Coronary artery (tissue), 2 donors: ENCODE data around the gene MMP11.
A peak's percentile ranks its signal among the peaks of the same experiment; 100 is the strongest.

Experiments
- DNase-seq: peaks from one replicate; pipeline ENCODE4 v3.0.0-alpha.2; 2017; ENCODE audit warnings: low spot score
- H3K27ac ChIP-seq, 2 donors: fragments of 200-600 bp; sonication (generic); one replicate each; pipeline ENCODE4 v1.5.1; 2016 to 2019
- H3K4me3 ChIP-seq: fragments of 200-600 bp; sonication (generic); 2 replicates; pipeline ENCODE4 v1.5.1; 2016; ENCODE audit warnings: mild to moderate bottlenecking, moderate library complexity
- TF ChIP-seq, protein P1 (sequence below): fragments of 200-600 bp; sonication (generic); IDR thresholded peaks from one replicate; pipeline ENCODE4 v1.5.1; 2019; ENCODE audit warnings: antibody characterized with exemption

Gene MMP11

DNA sequence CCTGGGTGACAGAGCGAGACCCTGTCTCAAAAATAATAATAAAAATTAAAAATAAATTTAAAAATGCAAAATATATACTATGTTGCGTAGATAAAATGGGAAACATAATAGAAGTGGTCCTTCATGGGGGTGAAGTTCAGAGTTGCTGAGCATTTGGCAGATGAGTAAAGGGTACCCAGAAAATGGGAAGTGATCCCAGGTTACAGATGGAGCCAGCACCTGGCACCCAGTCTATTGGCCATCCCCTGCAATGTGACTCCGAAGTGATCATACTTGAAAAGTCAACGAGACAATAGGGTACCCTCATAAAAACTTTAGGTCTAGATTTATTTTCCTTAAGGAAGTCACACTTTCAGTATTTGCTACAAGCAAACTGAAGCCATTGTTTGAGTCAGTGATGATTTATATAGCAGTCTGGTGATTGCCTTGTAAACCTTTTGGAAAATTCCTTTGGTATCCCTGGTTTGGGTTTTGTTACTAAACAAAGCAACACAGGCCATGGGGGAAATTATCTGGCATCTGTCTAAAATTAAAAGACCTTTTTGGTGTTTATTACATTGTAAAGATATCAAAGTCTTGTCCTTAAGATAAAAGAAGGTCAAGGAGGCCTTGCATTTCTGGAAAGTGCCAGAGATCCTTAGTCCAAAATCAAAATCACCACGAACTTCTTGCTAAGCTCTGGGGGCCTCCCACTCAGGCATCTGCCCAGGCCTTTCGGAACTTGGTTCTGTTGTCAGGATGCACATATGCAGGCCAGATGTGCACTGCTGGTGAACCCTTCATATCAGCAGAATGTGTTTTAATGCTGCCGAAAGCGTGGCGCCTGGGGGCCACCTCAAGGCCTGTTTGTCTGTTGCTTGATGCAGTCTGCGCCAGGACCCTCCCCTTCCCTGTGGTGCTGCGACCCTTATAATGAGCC, 18.4 kb downstream of the MMP11 start:
- TF ChIP-seq, protein P1, sequence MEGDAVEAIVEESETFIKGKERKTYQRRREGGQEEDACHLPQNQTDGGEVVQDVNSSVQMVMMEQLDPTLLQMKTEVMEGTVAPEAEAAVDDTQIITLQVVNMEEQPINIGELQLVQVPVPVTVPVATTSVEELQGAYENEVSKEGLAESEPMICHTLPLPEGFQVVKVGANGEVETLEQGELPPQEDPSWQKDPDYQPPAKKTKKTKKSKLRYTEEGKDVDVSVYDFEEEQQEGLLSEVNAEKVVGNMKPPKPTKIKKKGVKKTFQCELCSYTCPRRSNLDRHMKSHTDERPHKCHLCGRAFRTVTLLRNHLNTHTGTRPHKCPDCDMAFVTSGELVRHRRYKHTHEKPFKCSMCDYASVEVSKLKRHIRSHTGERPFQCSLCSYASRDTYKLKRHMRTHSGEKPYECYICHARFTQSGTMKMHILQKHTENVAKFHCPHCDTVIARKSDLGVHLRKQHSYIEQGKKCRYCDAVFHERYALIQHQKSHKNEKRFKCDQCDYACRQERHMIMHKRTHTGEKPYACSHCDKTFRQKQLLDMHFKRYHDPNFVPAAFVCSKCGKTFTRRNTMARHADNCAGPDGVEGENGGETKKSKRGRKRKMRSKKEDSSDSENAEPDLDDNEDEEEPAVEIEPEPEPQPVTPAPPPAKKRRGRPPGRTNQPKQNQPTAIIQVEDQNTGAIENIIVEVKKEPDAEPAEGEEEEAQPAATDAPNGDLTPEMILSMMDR = no peak
- Histone ChIP-seq H3K27ac (no peak overlapping the region), H3K4me3 (no peak overlapping the region)
- DNase-seq = peak; percentile 60

DNA sequence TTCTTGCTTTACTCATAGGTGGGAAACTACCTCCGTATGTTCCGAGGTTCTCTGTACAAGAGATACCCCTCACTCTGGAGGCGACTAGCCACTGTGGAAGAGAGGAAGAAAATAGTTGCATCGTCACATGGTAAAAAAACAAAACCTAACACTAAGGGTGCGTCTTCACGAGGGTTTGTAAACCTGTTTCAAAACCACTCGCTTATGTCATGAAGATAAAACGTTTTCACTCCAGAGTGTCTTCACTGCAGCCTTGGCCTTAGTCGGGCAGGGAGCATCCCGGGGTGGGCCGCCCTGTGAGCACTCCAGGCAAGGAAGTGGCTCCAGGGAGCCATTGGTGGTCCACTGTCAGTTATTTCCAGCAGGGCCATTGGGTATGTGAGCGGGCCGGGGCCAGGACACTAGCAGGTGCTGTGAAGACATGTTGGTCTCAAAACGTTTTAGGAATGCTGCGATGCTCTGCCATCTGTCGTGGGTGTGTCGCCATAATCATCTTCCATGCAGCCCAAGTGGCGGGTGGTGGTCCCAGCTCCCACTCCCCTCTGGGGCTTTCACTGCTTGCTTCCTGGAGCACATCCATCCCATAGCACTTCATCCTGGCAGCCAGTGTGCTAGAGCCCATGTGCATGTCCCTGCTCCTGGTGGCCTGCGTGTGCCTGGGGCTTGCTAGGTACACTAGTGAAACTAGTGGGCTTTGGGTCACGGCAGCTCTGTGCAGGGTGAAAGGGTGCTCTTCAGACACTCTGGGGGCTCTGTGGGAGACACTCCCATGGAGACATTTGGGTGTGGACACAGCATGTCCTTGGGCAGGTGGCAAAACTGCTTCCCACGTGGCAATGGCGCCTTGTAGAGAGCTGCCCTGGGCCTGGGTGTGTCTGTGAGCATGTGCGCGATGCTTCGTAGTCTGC, 19.3 kb downstream of the MMP11 start:
- no peak overlapping the region for H3K4me3 ChIP-seq
- no peak overlapping the region for H3K27ac ChIP-seq
- no peak for DNase-seq
- TF ChIP-seq, protein P1 = no peak

DNA sequence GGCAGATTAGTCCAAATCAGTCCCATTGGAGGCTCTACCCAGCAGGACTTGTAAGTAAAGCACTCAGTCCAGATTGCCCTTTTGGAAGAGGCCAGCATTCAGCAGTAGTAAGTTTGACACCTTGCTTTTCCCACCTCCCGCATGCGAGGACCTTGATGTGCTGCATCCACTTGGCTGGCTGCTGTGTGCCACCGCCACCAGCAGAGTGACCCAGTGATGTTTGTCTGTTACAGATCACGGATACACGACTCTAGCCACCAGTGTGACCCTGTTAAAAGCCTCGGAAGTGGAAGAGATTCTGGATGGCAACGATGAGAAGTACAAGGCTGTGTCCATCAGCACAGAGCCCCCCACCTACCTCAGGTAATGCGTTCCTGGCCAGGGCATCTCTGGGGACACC, 20.7 kb downstream of the MMP11 start:
- no peak overlapping the region for H3K4me3 ChIP-seq
- H3K27ac ChIP-seq = no peak overlapping the region
- TF ChIP-seq, protein P1 = no peak
- DNase-seq = no peak

DNA sequence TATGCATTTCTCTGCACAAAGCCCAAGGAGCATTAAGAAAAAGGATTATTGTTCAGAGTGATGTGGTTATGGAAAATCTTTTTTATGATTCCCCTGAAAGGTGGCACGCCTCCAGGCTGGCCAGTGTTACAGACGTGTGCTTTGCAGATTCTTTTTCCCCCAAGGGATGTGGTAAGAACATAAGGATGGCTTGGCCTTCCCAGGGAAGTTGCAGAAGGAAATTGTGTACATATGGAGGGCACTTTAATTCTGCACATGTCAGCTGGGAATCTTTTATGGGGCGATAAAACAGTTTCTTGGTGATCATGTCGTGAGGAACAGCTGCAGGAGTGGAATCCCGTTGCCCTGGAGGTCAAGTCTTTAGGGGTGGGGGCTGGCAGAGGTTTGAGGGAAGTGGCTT, 23.8 kb downstream of the MMP11 start:
- TF ChIP-seq, protein P1 = no peak

DNA sequence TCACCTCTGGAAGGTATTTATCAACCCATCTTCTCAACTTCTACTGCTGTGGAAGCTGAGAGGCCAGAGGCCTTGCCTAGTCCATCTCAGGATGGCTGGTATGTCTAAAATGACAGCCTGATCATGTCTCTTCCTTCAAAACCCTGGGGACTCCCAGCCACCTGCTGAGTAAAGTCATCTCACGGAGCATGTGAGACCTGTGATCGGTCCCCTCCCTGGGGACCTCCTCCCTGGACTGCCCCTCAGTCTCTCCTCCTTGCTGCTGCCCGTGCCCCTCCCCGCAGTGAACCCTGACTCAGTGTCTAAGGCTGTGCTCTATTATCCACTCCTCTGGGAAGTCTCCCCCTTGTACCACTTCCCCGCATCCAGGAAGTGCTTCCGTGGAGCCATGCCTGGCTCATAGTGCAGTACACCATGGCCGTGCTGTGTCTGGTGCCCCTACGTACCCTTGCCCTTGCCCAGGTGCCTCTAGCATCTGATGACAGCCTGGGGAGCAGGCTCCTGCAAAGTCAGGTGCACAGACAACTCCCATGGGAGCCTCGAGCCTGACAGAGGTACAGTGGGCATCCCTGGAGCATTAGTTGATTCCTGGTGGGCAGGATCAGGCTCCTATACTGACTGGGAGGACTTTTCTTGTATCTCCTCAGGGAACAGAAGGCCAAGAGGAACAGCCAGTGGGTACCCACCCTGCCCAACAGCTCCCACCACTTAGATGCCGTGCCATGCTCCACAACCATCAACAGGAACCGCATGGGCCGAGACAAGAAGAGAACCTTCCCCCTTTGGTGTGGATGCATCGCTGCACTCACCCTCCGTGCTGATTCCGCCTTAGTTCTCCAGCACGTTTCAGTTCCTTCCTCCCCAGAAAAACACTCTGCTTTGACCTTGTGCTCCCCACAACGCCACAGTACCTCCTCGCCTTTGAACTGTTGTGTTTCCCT, 27.9 kb downstream of the MMP11 start:
- Histone ChIP-seq H3K27ac (no peak overlapping the region), H3K4me3 (no peak overlapping the region)
- TF ChIP-seq, protein P1 = no peak
- no peak for DNase-seq

More for the DNA sequence above, 23.8 kb downstream of the MMP11 start:
- H3K27ac ChIP-seq = no peak overlapping the region
- H3K4me3 ChIP-seq = no peak overlapping the region
- DNase-seq = no peak

DNA sequence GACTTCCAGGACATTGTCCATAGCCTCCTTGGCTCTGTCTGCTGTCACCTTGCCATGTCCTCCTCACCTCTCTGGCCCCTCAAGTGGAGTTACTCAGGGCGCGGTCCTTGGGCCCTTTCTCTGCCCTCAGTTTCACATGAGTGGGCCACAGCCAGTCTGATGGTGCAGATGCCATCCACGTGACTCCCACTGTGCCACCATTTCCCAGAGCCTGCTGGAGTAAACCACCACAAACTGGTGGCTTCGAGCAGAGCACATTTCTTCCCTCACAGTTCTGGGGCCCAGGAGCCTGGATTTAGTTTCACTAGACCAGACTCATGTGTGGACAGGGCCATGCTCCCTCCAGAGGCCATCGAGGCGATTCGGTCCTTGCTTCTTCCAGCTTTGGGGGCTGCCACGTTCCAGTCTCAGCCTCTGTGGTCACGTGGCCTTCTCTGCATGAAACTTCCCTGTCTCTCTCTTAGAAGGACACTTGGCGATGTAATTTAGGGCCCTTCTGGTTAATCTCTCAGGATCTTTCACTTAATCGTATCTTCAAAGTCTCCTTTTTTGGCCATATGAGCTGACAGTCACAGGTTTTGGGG, 28.7 kb downstream of the MMP11 start:
- DNase-seq = no peak
- TF ChIP-seq, protein P1 = no peak
- Histone ChIP-seq H3K4me3 (no peak overlapping the region), H3K27ac (no peak overlapping the region)
